HTR-8/SVneo (cell line): Measurements from ENCODE around the gene MEP1A.

ENCODE experiments used
- DNase-seq: peaks from one replicate; pipeline ENCODE4 v3.0.0; 2011; ENCODE audit warnings: low spot score, mixed read lengths; ENCODE audit not compliant: insufficient read length
- FAIRE-seq: peaks from 2 replicates; lab custom pipeline; 2011; peaks lifted over from hg19 to GRCh38; lab: Jason Lieb, UNC

Gene MEP1A

GRCh38 chr6:46888578-46888977, 95.4 kb downstream of the MEP1A start:
- no peak for FAIRE-seq
- DNase-seq, result no peak
